ENCODE measurements around the gene LYPD4.

- TF ChIP-seq CTCF (IDR thresholded peaks at IDR 0.05), result no peak
- no peak for TF ChIP-seq POLR2AphosphoS5 (IDR thresholded peaks at IDR 0.05)
These were observed 26.0 kb upstream of the LYPD4 start for GRCh38 chr19:41870401-41870873.
